ENCODE data around the gene GSE1.

- no peak for TF ChIP-seq CTCF (IDR thresholded peaks at IDR 0.05 in 4 of 5, conservative IDR thresholded peaks at IDR 0.05 in 1 of 5)
- no peak for TF ChIP-seq POLR2A (IDR thresholded peaks at IDR 0.05)
These were observed 11.9 kb upstream of the GSE1 start for GRCh38 chr16:85601272-85601639.

Data from gastrocnemius medialis (tissue), 4 donors.